HCT116 (cell line): ENCODE results near the gene NEK1. TPM values are rescaled to one million over a fixed set of nuclear protein-coding genes. Genes with fewer than 3 reads are reported as not detected.
"Not testable (repeated sequence)": the region's sequence is repeated elsewhere in the genome, so short reads cannot be mapped to it uniquely, and the experiment has no call there.

Experiments
- ATAC-seq: fragments of 200-7000 bp; cut with Tn5 transposase; 2 replicates; pipeline ENCODE4 v1.9.1; 2020; ENCODE audit warnings: mild to moderate bottlenecking, moderate library complexity
- BruUV-seq: library from RNA; stranded (reverse); fragments of 400-500 nt; replicated peaks from 2 replicates; lab custom pipeline; 2021; lab: Mats Ljungman, UMichigan
- CTCF ChIA-PET: fragments of 300-600 bp; sonication (Branson Sonifier 250); formaldehyde crosslinking; loops from one replicate; lab custom pipeline; 2021; ENCODE audit warnings: antibody characterized with exemption; lab: Charles Lee
- POLR2A ChIA-PET: fragments of 300-600, 350-600 bp; sonication (Branson Sonifier 250); formaldehyde crosslinking; loops from one replicate; lab custom pipeline; 2021; ENCODE audit warnings: antibody characterized with exemption; lab: Charles Lee
- RAD21 ChIA-PET, 2 experiments: fragments of 300-600 bp; sonication (Branson Sonifier 250); formaldehyde crosslinking; loops; one replicate each; lab custom pipeline; 2023; ENCODE audit warnings: low total read pairs in 2 of 2; ENCODE audit not compliant: uncharacterized antibody in 2 of 2, unreplicated experiment in 2 of 2, low non-redundant PET in 1 of 2; lab: Charles Lee
- DNase-seq: peaks from one replicate; pipeline ENCODE4 v3.0.0-alpha.2; 2010; ENCODE audit warnings: low read depth, low spot score
- H2AFZ ChIP-seq: fragments of 200-600 bp; shearing (Covaris generic), sonication (generic); 2 replicates; pipeline ENCODE4 v1.6.1; 2017; ENCODE audit warnings: low read depth, mixed run types, mixed read lengths, antibody characterized with exemption, low read length; ENCODE audit not compliant: poor library complexity, severe bottlenecking
- H3K27ac ChIP-seq: 2 replicates; pipeline ENCODE4 v1.5.1; 2012; ENCODE audit warnings: low read depth, low read length
- H3K27me3 ChIP-seq: fragments of 200-600 bp; sonication (generic); 2 replicates; pipeline ENCODE4 v1.6.1; 2016; ENCODE audit warnings: mixed run types, low read length, mixed read lengths; ENCODE audit not compliant: insufficient read depth
- H3K36me3 ChIP-seq, 2 experiments: fragments of 200-500 bp in 1 of 2; fragments of 200-600 bp in 1 of 2; sonication (Bioruptor generic) in 1 of 2; sonication (generic) in 1 of 2; 2 replicates each; pipeline versions ENCODE4 v1.5.1 to v1.6.1; 2014 to 2016; ENCODE audit warnings: low read length in 2 of 2, inconsistent platforms in 1 of 2, mixed read lengths in 1 of 2, mixed run types in 1 of 2; ENCODE audit not compliant: insufficient read depth in 2 of 2, control insufficient read depth in 1 of 2
- H3K4me1 ChIP-seq, 2 experiments: fragments of 200-600 bp in 1 of 2; sonication (generic) in 1 of 2; 2 replicates each; pipeline versions ENCODE4 v1.5.1 to v1.6.1; 2012 to 2017; ENCODE audit warnings: low read length in 2 of 2, inconsistent platforms in 1 of 2, mild to moderate bottlenecking in 1 of 2, mixed read lengths in 1 of 2, mixed run types in 1 of 2, moderate library complexity in 1 of 2; ENCODE audit not compliant: insufficient read depth in 2 of 2, control insufficient read depth in 1 of 2
- H3K4me2 ChIP-seq: fragments of 200-600 bp; sonication (generic); 2 replicates; pipeline ENCODE4 v1.6.1; 2017; ENCODE audit warnings: mixed run types, low read length, mixed read lengths
- H3K4me3 ChIP-seq, 2 experiments: fragments of 200-600 bp in 1 of 2; sonication (generic) in 1 of 2; replicated peaks in 1 of 2; 2 replicates each; pipeline ENCODE4 v1.5.1; 2011 to 2016; ENCODE audit warnings: low read length in 2 of 2, control low read depth in 1 of 2, low read depth in 1 of 2, mild to moderate bottlenecking in 1 of 2, mixed read lengths in 1 of 2, mixed run types in 1 of 2
- H3K79me2 ChIP-seq: fragments of 200-600 bp; sonication (generic); 2 replicates; pipeline ENCODE4 v1.6.1; 2017; ENCODE audit warnings: mild to moderate bottlenecking, mixed run types, low read length, moderate library complexity, mixed read lengths; ENCODE audit not compliant: insufficient read depth
- H3K9ac ChIP-seq: fragments of 200-600 bp; sonication (generic); 2 replicates; pipeline ENCODE4 v1.6.1; 2016; ENCODE audit warnings: low read length, mixed read lengths
- H3K9me2 ChIP-seq: fragments of 200-600 bp; sonication (generic), shearing (Covaris generic); 2 replicates; pipeline ENCODE4 v1.6.1; 2017; ENCODE audit warnings: mixed run types, mild to moderate bottlenecking, moderate library complexity; ENCODE audit not compliant: insufficient read depth
- H3K9me3 ChIP-seq, 2 experiments: fragments of 200-500 bp in 1 of 2; fragments of 200-600 bp in 1 of 2; sonication (Bioruptor generic) in 1 of 2; sonication (generic) in 1 of 2; 2 replicates each; pipeline ENCODE4 v1.6.1; 2014 to 2017; ENCODE audit warnings: low read length in 2 of 2, mixed read lengths in 2 of 2, inconsistent platforms in 1 of 2, low read depth in 1 of 2, mild to moderate bottlenecking in 1 of 2, mixed run types in 1 of 2, moderate library complexity in 1 of 2; ENCODE audit not compliant: control insufficient read depth in 1 of 2, insufficient read depth in 1 of 2
- H4K20me1 ChIP-seq: fragments of 200-600 bp; sonication (generic), shearing (Covaris generic); 2 replicates; pipeline ENCODE4 v1.6.1; 2017; ENCODE audit warnings: mixed run types, mild to moderate bottlenecking, moderate library complexity; ENCODE audit not compliant: insufficient read depth
- CBX3 ChIP-seq: IDR thresholded peaks from 2 replicates; pipeline ENCODE4 v1.6.1; 2012; ENCODE audit warnings: low read depth
- CEBPB ChIP-seq: IDR thresholded peaks from 2 replicates; pipeline ENCODE4 v1.6.1; 2012; ENCODE audit warnings: low read depth
- EGR1 ChIP-seq: IDR thresholded peaks from 2 replicates; pipeline ENCODE4 v1.6.1; 2012; ENCODE audit warnings: low read depth
- ELF1 ChIP-seq: IDR thresholded peaks from 2 replicates; pipeline ENCODE4 v1.6.1; 2012; ENCODE audit warnings: low read depth, borderline replicate concordance
- EZH2phosphoT487 ChIP-seq: fragments of 200-600 bp; IDR thresholded peaks from 2 replicates; pipeline ENCODE4 v1.6.1; 2018; ENCODE audit warnings: antibody characterized with exemption, borderline replicate concordance
- POLR2A ChIP-seq: IDR thresholded peaks from 2 replicates; pipeline ENCODE4 v1.7.0; 2011; ENCODE audit warnings: borderline replicate concordance; ENCODE audit not compliant: insufficient read depth, insufficient read length; ENCODE audit errors: extremely low read depth
- POLR2AphosphoS5 ChIP-seq: IDR thresholded peaks from 2 replicates; pipeline ENCODE4 v1.6.1; 2011; ENCODE audit warnings: mild to moderate bottlenecking, low read depth, low read length, moderate library complexity
- RAD21 ChIP-seq: IDR thresholded peaks from 2 replicates; pipeline ENCODE4 v1.6.1; 2012; ENCODE audit warnings: low read depth, mild to moderate bottlenecking
- SIN3A ChIP-seq: IDR thresholded peaks from 2 replicates; pipeline ENCODE4 v1.6.1; 2012; ENCODE audit warnings: low read depth
- SP1 ChIP-seq: IDR thresholded peaks from 2 replicates; pipeline ENCODE4 v1.6.1; 2012; ENCODE audit warnings: low read depth
- YY1 ChIP-seq: IDR thresholded peaks from 2 replicates; pipeline ENCODE4 v1.6.1; 2011; ENCODE audit warnings: low read length, low read depth, moderate library complexity, mild to moderate bottlenecking; ENCODE audit not compliant: insufficient replicate concordance; ENCODE audit errors: extremely low read depth
- ZFX ChIP-seq: fragments of 450-650 bp; IDR thresholded peaks from 2 replicates; pipeline ENCODE4 v1.6.1; 2017
- ZNF274 ChIP-seq: fragments of 200-500 bp; sonication (Bioruptor generic); IDR thresholded peaks from 2 replicates; pipeline ENCODE4 v1.6.1; 2014; ENCODE audit warnings: mild to moderate bottlenecking, low read depth, low read length, inconsistent platforms
- intact Hi-C: fragments of 100-400 bp; cut with micrococcal nuclease; formaldehyde crosslinking; loops from 2 replicates; pipeline ENCODE4 v1.10.0; 2022
- total RNA-seq: library from RNA; stranded (reverse); gene quantifications from one replicate; pipeline ENCODE4 v1.2.1, GENCODE V29; 2021; ENCODE audit not compliant: unreplicated experiment
- TF ChIP-seq, protein P1 (sequence below): IDR thresholded peaks from 2 replicates; pipeline ENCODE4 v1.6.1; 2012
- TF ChIP-seq, protein P2 (sequence below): IDR thresholded peaks from 2 replicates; pipeline ENCODE4 v1.6.1; 2012; ENCODE audit warnings: low read depth
- TF ChIP-seq, protein P3 (sequence below): IDR thresholded peaks from 2 replicates; pipeline ENCODE4 v1.6.1; 2011; ENCODE audit warnings: mild to moderate bottlenecking, low read length, moderate library complexity; ENCODE audit not compliant: insufficient replicate concordance; ENCODE audit errors: extremely low read depth
- TF ChIP-seq, protein P4 (sequence below): IDR thresholded peaks from 2 replicates; pipeline ENCODE4 v1.6.1; 2012

NEK1 gene
- total RNA-seq, 1 experiment from 2014 or later: 13.3 TPM

DNA sequence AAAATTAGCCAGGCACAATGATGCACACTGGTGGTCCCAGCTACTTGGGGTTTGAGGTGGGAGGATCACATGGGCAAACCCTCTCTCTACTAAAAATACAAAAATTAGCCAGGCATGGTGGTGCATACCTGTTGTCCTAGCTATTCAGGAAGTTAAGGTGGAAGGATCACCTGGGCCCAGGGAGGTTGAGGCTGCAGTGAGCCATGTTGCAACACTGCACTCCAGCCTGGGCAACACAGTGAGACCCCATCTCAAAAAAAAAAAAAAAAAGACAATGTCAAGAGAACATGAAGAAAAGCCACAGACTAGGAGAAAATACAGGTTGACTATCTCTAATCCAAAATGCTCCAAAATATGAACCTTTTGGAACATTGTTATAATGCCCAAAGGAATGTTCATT is 153.8 kb downstream of the NEK1 start:
- no peak for DNase-seq
- intact Hi-C loops: no loop called here
- H3K4me3 ChIP-seq: no peak overlapping the region
- H3K4me1 ChIP-seq: no peaks in the 10 kb centered on the region
- no peaks in the 10 kb centered on the region for H3K9me2 ChIP-seq
- ChIA-PET RAD21 (no interaction called here), POLR2A (no interaction called here)
- no peaks in the 10 kb centered on the region for H3K27me3 ChIP-seq
- no peaks in the 10 kb centered on the region for H3K79me2 ChIP-seq
- H3K9ac ChIP-seq: no peak overlapping the region
- TF ChIP-seq POLR2AphosphoS5: no peak
- no peak for TF ChIP-seq SIN3A
- TF ChIP-seq RAD21: no peak
- TF ChIP-seq CEBPB: no peak
- no peak for TF ChIP-seq EGR1
- TF ChIP-seq, protein P1, sequence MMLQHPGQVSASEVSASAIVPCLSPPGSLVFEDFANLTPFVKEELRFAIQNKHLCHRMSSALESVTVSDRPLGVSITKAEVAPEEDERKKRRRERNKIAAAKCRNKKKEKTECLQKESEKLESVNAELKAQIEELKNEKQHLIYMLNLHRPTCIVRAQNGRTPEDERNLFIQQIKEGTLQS: no peak
- TF ChIP-seq SP1: no peak
- no peak for TF ChIP-seq ZNF274
- TF ChIP-seq, protein P2, sequence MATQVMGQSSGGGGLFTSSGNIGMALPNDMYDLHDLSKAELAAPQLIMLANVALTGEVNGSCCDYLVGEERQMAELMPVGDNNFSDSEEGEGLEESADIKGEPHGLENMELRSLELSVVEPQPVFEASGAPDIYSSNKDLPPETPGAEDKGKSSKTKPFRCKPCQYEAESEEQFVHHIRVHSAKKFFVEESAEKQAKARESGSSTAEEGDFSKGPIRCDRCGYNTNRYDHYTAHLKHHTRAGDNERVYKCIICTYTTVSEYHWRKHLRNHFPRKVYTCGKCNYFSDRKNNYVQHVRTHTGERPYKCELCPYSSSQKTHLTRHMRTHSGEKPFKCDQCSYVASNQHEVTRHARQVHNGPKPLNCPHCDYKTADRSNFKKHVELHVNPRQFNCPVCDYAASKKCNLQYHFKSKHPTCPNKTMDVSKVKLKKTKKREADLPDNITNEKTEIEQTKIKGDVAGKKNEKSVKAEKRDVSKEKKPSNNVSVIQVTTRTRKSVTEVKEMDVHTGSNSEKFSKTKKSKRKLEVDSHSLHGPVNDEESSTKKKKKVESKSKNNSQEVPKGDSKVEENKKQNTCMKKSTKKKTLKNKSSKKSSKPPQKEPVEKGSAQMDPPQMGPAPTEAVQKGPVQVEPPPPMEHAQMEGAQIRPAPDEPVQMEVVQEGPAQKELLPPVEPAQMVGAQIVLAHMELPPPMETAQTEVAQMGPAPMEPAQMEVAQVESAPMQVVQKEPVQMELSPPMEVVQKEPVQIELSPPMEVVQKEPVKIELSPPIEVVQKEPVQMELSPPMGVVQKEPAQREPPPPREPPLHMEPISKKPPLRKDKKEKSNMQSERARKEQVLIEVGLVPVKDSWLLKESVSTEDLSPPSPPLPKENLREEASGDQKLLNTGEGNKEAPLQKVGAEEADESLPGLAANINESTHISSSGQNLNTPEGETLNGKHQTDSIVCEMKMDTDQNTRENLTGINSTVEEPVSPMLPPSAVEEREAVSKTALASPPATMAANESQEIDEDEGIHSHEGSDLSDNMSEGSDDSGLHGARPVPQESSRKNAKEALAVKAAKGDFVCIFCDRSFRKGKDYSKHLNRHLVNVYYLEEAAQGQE: no peak
- TF ChIP-seq POLR2A: no peak
- TF ChIP-seq, protein P3, sequence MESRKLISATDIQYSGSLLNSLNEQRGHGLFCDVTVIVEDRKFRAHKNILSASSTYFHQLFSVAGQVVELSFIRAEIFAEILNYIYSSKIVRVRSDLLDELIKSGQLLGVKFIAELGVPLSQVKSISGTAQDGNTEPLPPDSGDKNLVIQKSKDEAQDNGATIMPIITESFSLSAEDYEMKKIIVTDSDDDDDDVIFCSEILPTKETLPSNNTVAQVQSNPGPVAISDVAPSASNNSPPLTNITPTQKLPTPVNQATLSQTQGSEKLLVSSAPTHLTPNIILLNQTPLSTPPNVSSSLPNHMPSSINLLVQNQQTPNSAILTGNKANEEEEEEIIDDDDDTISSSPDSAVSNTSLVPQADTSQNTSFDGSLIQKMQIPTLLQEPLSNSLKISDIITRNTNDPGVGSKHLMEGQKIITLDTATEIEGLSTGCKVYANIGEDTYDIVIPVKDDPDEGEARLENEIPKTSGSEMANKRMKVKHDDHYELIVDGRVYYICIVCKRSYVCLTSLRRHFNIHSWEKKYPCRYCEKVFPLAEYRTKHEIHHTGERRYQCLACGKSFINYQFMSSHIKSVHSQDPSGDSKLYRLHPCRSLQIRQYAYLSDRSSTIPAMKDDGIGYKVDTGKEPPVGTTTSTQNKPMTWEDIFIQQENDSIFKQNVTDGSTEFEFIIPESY: no peak
- TF ChIP-seq YY1: no peak
- TF ChIP-seq, protein P4, sequence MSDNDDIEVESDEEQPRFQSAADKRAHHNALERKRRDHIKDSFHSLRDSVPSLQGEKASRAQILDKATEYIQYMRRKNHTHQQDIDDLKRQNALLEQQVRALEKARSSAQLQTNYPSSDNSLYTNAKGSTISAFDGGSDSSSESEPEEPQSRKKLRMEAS: no peak
- no peak for TF ChIP-seq ZFX
- no peak for TF ChIP-seq EZH2phosphoT487
- no peak for TF ChIP-seq ELF1
- no peak for TF ChIP-seq CBX3
- TF ChIP-seq, all 23 proteins: peak for 0
- H3K36me3 ChIP-seq: no peaks in the 10 kb centered on the region
- no peak for ATAC-seq
- no TSS peak for BruUV-seq
- CTCF ChIA-PET: no interaction called here
- no peaks in the 10 kb centered on the region for H4K20me1 ChIP-seq
- no peak overlapping the region for H2AFZ ChIP-seq
- no peak overlapping the region for H3K27ac ChIP-seq
- H3K9me3 ChIP-seq: no peaks in the 10 kb centered on the region
- H3K4me2 ChIP-seq: no peak overlapping the region

DNA sequence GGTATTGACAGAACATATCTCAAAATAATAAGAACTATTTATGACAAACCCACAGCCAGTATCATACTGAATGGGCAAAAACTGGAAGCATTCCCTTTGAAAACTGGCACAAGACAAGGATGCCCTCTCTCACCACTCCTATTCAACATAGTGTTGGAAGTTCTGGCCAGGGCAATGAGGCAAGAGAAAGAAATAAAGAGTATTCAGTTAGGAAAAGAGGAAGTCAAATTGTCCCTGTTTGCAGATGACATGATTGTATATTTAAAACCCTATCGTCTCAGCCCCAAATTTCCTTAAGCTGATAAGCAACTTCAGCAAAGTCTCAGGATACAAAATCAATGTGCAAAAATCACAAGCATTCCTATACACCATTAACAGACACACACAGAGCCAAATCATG is 159.7 kb downstream of the NEK1 start:
- H3K4me3 ChIP-seq, H3K79me2 ChIP-seq, POLR2A ChIA-PET, ATAC-seq, H3K4me2 ChIP-seq, H3K9me2 ChIP-seq, H3K27ac ChIP-seq, DNase-seq, H3K4me1 ChIP-seq, CTCF ChIA-PET, RAD21 ChIA-PET, H3K9ac ChIP-seq, H2AFZ ChIP-seq, intact Hi-C loops, H3K36me3 ChIP-seq, BruUV-seq, H3K9me3 ChIP-seq, H3K27me3 ChIP-seq, H4K20me1 ChIP-seq: not testable (repeated sequence)
